Measurements from ENCODE around the gene RBMS1.

DNA sequence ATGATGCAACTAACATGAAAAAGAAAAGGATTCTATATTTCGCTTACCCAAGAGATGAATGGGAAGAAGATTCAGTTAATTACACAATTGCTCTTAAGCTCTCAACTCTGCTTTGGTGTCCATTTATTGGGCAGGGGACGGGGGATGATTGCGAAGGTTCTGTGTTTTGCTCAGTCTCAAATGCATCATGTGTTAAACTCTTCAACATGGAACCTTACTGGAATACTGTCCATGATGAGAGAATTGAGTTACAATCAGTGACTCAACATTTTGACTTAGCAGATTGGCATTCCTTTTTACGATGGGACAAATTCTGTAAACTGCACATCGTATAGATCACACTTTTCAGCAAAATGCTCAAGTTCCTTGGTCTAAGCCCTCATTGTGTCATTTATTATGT, 135.6 kb downstream of the RBMS1 start:
- TF ChIP-seq, protein P1, sequence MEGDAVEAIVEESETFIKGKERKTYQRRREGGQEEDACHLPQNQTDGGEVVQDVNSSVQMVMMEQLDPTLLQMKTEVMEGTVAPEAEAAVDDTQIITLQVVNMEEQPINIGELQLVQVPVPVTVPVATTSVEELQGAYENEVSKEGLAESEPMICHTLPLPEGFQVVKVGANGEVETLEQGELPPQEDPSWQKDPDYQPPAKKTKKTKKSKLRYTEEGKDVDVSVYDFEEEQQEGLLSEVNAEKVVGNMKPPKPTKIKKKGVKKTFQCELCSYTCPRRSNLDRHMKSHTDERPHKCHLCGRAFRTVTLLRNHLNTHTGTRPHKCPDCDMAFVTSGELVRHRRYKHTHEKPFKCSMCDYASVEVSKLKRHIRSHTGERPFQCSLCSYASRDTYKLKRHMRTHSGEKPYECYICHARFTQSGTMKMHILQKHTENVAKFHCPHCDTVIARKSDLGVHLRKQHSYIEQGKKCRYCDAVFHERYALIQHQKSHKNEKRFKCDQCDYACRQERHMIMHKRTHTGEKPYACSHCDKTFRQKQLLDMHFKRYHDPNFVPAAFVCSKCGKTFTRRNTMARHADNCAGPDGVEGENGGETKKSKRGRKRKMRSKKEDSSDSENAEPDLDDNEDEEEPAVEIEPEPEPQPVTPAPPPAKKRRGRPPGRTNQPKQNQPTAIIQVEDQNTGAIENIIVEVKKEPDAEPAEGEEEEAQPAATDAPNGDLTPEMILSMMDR (IDR thresholded peaks at IDR 0.05; ENCODE audit: insufficient read depth, low read depth, low read length) = no peak
- no peak for TF ChIP-seq EZH2 (IDR thresholded peaks at IDR 0.05; ENCODE audit: insufficient read depth, low read length)
